H1 (cell line): ENCODE results near the gene NPL. TPM values are rescaled to one million over a fixed set of nuclear protein-coding genes. Genes with fewer than 3 reads are reported as not detected.

Source experiments
- HDAC2 ChIP-seq, 2 experiments: fragments of 300-600 bp in 1 of 2; sonication (generic) in 1 of 2; IDR thresholded peaks; 2 replicates each; pipeline ENCODE4 v1.6.1; 2011 to 2012; ENCODE audit warnings: low read depth in 2 of 2, low read length in 2 of 2, mild to moderate bottlenecking in 2 of 2, moderate library complexity in 2 of 2, borderline replicate concordance in 1 of 2, inconsistent platforms in 1 of 2
- KDM1A ChIP-seq: fragments of 200-600, 300-600 bp; sonication (generic); IDR thresholded peaks from 2 replicates; pipeline ENCODE4 v1.7.1; 2016; ENCODE audit warnings: mild to moderate bottlenecking, low read length, borderline replicate concordance
- RAD21 ChIP-seq, 2 experiments: IDR thresholded peaks in 1 of 2; conservative IDR thresholded peaks in 1 of 2; 2 replicates each; pipeline ENCODE4 v1.6.1; 2011; ENCODE audit warnings: low read depth in 2 of 2, low read length in 2 of 2, improper control_type of control experiment in 1 of 2, inconsistent platforms in 1 of 2, mild to moderate bottlenecking in 1 of 2, moderate library complexity in 1 of 2
- RFX5 ChIP-seq: IDR thresholded peaks from 2 replicates; pipeline ENCODE4 v1.6.1; 2011; ENCODE audit warnings: low read depth, low read length, improper control_type of control experiment, borderline replicate concordance
- RNF2 ChIP-seq: fragments of 200-900, 300-1000 bp; sonication (generic); IDR thresholded peaks from 2 replicates; pipeline ENCODE4 v1.7.1; 2016; ENCODE audit warnings: borderline replicate concordance, low read depth, mild to moderate bottlenecking, antibody characterized with exemption, low read length; ENCODE audit not compliant: poor library complexity, severe bottlenecking; ENCODE audit errors: missing control alignments
- TAF1 ChIP-seq: IDR thresholded peaks from 2 replicates; pipeline ENCODE4 v1.6.1; 2011; ENCODE audit warnings: mild to moderate bottlenecking, low read depth, low read length
- ZNF274 ChIP-seq: IDR thresholded peaks from 2 replicates; pipeline ENCODE4 v1.7.0; 2012; ENCODE audit warnings: low read length, borderline replicate concordance; ENCODE audit errors: extremely low read depth
- polyA plus RNA-seq, 7 experiments: library from polyadenylated mRNA; depleted of rRNA in 3 of 7; stranded (reverse) in 5 of 7; unstranded in 2 of 7; fragments of >200 nt in 5 of 7; fragments of 200-250 nt in 2 of 7; gene quantifications; 1 replicate in 5 of 7; 2 replicates in 1 of 7; 4 replicates in 1 of 7; pipeline versions ENCODE4 v1.2.1 to v1.2.3, GENCODE V29; 2011 to 2013; ENCODE audit warnings: missing spikeins in 2 of 7, mixed read lengths in 2 of 7
- total RNA-seq: library from RNA; stranded (reverse); fragmentation: NEBNext Ultra II Directional; extraction: Animal tissue kit (Norgen Biotek cat#: 25700); gene quantifications from 2 replicates; pipeline ENCODE4 v1.2.1, GENCODE V29; 2021
- TF ChIP-seq, protein P1 (sequence below): IDR thresholded peaks from 2 replicates; pipeline ENCODE4 v1.6.1; 2012; ENCODE audit warnings: inconsistent platforms
- TF ChIP-seq, protein P2 (sequence below): IDR thresholded peaks from 2 replicates; pipeline ENCODE4 v1.6.1; 2012; ENCODE audit warnings: inconsistent platforms

NPL gene
- total and polyA plus RNA-seq, 2 of the 8 experiments (the other 6 are each of a cell fraction or from before 2014, with no cell fraction given) = 2.2 to 4.4 TPM

DNA sequence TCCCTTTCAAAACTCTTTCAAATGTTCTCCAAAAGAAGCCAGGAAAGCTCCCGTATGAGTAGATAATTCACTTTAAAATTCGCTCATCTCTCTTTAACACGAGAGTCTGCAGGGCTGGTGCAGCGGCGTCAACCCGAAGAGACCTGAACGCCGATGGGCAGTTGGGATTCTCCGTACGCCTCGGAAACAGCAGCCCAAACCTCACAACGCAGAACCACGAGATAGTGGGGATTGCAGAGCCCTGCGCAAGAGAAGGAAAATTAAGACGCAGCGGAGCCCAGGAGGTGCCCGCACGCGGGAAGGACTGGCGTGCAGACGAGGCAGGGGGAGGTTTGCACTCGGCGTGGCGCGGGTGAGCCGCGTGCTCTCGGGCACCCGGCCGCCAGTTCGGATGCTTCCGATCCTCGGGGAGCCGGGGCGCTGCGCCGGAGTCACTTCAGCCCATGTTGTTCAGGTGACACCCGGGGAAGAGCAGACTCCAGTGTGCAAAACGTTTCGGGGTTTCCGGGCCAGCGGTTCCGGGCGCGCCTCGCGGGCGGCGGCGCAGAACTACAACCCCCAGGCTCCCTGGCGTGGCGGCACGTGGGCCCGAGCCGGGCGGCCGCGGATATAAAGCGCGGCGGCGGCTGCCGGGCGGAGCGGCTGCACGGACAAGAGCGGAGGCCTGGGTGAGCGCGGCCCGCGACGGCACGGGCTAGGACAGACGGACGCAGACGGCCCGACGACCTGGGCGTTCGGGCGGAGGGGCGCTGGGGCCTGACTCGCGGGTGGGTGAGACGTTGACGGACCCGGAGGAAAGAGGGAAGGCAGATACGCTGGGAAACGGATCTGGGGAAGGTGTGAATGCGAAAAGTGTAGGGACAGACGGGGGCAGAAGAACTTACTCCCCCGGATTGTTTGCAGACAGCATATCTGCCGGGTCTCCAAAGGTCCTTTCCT, at the start of gene NPL (continued):
- TF ChIP-seq, protein P1, sequence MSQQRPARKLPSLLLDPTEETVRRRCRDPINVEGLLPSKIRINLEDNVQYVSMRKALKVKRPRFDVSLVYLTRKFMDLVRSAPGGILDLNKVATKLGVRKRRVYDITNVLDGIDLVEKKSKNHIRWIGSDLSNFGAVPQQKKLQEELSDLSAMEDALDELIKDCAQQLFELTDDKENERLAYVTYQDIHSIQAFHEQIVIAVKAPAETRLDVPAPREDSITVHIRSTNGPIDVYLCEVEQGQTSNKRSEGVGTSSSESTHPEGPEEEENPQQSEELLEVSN = peak; percentile 96
- TF ChIP-seq HDAC2 (IDR thresholded peaks at IDR 0.05; ENCODE audit: borderline replicate concordance in 1 of 2, low read depth in 2 of 2, low read length in 2 of 2) (peak in 1 of 2 experiments; percentile 93; a peak in 1 of 4 replicates), KDM1A (no peak; the same call in 1 of the 2 replicates), RAD21 (IDR thresholded peaks at IDR 0.05 in 1 of 2, conservative IDR thresholded peaks at IDR 0.05 in 1 of 2; ENCODE audit: low read depth in 2 of 2, low read length in 2 of 2) (0 out of 4 replicates have a peak, but pooled peaks of 1 of the 2 experiments have one; percentile 2), RNF2 (peak; percentile 74), RFX5 (no peak), TAF1 (peak; percentile 61), ZNF274 (no peak)
- TF ChIP-seq, protein P2, sequence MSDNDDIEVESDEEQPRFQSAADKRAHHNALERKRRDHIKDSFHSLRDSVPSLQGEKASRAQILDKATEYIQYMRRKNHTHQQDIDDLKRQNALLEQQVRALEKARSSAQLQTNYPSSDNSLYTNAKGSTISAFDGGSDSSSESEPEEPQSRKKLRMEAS = peak; percentile 93
